Stimulated activated CD4-positive, alpha-beta T cell treated with anti-CD3 and anti-CD28 coated beads, Interleukin-12 subunit alpha, Interleukin-12 subunit beta, amount 100 ng/mL, for 48 hours (primary cell): Measurements from ENCODE around the gene CHSY1.

Experiments
- DNase-seq, 3 donors: peaks; one replicate each; pipeline ENCODE4 v3.0.0-alpha.2; 2020; ENCODE audit warnings: low read depth in 2 of 3, low spot score in 1 of 3

The CHSY1 gene

DNA sequence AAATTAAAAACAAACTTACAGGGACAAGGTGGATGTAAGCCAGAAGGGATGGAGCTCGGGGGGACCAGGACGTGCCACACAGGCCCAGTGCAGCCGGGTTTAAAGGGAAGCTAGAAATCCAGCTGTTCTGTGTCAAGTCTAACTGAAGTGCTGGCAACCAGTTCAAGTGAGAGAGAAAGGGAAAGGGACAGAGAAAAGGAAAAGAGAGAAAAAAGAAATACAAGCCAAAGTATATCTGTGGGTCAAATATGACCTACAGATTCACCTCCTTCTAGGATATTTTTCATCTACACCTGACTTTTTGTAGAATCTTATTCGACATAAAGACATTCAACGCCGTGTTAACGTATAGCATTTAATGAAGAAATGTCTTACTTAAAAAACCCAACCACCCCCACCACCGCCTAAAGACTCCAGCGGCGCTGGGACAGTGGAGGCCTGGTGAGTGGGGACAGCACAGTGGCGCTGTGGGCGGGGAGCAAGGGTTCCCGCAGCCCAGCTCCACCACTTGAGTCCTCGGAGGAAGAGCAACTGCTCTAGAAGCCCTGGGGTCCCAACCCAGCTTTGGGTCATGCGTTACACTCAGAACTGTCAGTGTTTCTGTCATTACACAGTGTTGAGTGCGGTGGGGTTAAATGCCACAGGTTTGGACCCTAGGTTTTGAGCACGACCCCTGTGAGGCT is 62.3 kb downstream of the CHSY1 start:
- no peak for DNase-seq

- no peak for DNase-seq
These were observed 63.0 kb downstream of the CHSY1 start for GRCh38 chr15:101188637-101189408.

- DNase-seq: no peak
These were observed 63.8 kb downstream of the CHSY1 start for GRCh38 chr15:101187820-101188636.

DNA sequence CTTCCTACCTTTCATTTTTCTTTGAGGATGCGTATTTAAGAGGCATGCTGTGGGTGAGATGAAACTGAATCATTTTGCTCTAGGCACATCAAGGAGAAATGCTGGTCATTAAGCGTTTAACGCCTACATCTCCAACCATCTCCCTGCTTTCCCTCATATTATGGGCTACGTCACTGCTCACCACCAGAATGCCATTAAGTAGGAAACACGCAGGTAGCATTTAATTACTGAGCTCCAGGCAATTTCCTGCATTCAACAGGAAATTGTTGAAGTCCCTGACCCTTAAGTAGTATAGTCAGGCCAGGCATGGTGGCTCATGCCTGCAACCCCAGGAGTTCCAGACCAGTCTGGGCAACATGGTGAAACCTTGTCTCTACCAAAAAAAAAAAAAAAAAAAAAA is 66.1 kb downstream of the CHSY1 start:
- DNase-seq: no peak

- no peak for DNase-seq
These were observed 66.5 kb downstream of the CHSY1 start for GRCh38 chr15:101185336-101185735.

- DNase-seq: no peak
These were observed 67.0 kb downstream of the CHSY1 start for GRCh38 chr15:101184830-101185229.

DNA sequence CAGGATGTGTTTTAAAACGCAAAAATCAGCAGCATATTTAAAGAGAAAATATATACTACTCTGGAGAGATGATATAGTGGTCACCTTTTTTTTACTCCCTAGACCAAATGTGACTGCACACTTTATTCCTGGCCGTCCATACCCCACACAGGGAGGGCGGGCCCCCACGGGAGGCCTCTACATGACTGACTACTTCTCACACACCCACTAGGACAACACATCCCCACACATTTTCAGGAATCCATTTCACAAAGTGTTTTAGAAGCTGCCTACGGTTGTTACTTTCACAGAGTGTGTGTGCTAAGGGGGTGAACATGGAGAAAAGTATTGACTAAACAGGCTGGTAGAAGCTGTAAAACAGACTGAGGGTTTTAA is 67.9 kb downstream of the CHSY1 start:
- DNase-seq: no peak

GRCh38 chr15:101183226-101183930 is 68.5 kb downstream of the CHSY1 start:
- no peak for DNase-seq

DNA sequence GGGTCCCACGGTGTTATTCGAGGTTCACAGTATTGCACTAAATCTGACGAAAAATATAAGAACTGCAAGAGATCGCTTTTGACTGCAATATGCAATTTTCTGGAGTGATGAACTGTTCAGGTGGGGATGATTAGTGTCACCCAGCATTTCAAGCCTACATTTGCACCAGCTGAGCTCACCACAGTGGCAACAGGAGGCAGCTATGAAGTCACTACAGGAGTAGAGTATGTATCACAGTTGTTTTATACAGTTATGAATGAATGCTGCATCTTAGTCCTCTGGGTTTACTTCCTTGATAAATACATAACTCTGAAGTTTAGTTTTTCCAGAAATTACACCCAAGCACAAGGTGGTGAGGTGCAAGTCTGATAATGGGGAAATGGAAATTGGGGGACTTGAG is 69.6 kb downstream of the CHSY1 start:
- no peak for DNase-seq

DNA sequence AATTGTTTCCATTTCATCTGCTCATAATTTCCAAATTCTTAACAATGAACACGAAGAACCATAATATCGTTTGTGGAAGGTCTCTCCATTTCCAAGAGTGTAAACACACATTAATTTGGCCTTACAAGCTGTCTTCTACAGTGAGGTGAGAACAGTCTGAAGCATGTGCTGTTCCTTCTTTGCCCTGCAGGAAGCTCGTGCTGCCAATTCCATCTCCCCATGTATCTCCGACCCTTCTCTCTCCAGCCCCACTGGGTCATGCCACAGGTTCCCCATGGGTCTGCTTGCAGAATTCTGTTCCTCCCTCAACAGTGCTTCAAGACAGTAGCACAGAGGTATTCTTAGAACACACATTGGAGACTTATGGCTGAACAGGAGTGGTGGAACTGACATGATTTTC is 70.5 kb downstream of the CHSY1 start:
- DNase-seq: no peak

- no peak for DNase-seq
These were observed 71.1 kb downstream of the CHSY1 start for GRCh38 chr15:101180620-101181307.

DNA sequence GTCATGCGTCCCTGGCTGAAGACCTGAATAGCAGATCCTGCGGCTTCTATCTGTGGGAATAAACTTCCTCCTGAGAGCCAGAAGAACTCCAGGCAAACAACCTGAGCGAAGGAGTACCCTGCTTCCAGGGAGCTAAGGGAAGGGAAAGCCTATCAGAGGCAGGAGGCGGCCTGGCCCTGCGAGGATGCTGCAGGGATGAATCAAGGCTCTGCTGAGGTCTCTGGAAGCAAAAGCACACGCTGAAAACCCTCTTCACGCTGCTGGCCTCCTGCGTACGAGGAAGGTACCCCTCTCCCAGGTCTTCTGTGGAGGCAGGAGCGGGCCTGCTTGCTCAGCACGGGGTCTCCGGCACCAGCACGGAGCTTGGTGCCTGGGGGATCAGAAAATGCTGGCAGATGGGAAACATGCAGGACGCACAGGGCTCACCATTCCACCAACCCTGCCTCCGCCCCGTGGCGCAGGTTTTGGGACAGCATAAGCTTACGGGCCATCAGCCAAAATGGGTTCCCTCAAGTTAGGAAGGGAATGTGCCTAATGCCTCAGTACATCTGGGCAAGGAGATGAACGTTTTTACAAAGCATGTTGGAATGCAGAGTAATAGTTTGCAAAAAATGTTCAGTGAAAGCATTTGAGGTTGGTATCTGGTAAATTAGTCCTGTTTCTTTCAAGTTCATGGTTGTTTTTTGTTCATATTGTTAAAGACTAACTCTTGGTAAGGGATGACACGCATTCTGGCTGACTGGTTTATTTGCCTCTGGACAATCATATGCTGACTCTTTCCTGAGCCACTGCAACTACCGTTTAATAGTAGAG is 72.3 kb downstream of the CHSY1 start:
- no peak for DNase-seq

GRCh38 chr15:101178931-101179330 is 72.9 kb downstream of the CHSY1 start:
- DNase-seq: no peak

DNA sequence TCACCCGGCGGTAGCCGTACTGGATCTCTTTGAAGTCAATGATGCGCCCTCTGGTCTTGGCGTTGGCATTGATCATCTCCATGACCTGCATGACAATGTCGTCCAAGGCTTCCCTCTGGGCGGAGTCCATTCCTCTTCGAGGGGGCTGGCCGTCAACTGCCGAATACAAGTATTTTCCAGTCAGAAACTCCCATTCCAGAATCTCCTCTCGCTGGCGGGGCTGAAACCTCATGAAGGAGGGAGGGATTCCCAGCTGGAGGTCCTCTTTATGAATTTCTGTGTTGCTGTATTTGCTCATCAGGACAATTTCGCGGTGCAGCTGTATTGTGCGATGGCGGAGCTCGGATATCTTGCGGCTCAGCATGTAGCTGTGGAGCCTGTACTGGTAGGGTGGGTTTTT is 73.4 kb downstream of the CHSY1 start:
- no peak for DNase-seq

DNA sequence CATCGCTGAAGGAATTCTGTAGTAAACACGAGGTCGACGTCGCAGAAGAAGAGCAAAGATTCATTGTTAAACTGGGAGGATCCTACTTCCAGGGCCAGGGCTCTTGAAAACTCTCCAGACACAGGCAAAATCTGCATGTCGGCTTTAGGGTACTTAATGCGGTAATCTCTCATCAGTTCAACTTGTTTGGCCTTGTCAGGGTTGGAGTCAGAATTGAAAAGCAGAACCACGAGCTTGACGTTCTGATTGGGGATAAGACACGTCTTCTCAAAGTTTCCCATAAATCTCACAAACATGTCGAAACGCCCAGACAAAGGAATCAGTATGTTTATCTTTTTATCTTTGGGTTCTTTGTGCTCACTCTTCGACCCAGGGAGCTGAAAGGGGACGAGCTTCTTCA is 74.0 kb downstream of the CHSY1 start:
- DNase-seq: no peak

DNA sequence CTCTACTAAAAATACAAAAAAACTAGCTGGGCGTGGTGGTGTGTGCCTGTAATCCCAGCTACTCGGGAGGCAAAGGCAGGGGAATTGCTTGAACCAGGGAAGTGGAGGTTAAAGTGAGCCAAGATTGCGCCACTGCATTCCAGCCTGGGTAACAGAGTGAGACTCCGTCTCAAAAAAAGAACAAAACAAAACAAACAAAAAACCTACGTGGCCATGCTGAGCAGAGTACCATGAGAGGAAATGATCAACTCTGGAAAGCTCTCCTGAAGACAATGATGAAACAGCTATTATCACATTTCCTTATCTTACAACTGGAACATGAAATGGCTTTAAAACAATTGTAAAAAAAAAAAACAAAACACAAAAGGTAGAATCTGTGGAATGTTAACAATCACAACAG is 75.2 kb downstream of the CHSY1 start:
- no peak for DNase-seq

GRCh38 chr15:101175401-101175800 is 76.4 kb downstream of the CHSY1 start:
- DNase-seq: no peak

- no peak for DNase-seq
These were observed 77.5 kb downstream of the CHSY1 start for GRCh38 chr15:101174152-101174920.
